Measurements from ENCODE around the gene SIK3.

The SIK3 gene

DNA sequence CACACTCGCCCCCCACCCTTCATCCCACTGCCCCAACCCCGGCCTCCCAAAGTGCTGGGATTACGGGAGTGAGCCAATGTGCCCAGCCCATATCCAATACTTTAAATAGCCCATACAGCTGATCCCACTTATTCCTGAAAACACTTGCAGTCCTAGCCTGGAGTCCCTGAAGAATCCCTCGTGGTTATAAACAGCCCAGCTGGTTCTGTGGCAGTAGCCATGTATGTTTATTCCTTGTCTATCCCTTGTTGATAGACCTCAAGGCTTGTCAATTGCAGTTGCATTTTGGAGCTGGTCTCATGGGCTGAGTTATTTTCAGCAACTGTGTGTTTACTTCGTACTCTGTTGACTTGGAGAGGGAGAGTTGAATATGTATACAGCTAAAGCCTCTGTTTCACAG lies 24.3 kb upstream of the SIK3 start:
- TF ChIP-seq TCF12 (IDR thresholded peaks at IDR 0.05; ENCODE audit: low read depth) = no peak
- TF ChIP-seq FOXM1 (IDR thresholded peaks at IDR 0.05; ENCODE audit: borderline replicate concordance, low read depth) = no peak
- TF ChIP-seq, protein P1, sequence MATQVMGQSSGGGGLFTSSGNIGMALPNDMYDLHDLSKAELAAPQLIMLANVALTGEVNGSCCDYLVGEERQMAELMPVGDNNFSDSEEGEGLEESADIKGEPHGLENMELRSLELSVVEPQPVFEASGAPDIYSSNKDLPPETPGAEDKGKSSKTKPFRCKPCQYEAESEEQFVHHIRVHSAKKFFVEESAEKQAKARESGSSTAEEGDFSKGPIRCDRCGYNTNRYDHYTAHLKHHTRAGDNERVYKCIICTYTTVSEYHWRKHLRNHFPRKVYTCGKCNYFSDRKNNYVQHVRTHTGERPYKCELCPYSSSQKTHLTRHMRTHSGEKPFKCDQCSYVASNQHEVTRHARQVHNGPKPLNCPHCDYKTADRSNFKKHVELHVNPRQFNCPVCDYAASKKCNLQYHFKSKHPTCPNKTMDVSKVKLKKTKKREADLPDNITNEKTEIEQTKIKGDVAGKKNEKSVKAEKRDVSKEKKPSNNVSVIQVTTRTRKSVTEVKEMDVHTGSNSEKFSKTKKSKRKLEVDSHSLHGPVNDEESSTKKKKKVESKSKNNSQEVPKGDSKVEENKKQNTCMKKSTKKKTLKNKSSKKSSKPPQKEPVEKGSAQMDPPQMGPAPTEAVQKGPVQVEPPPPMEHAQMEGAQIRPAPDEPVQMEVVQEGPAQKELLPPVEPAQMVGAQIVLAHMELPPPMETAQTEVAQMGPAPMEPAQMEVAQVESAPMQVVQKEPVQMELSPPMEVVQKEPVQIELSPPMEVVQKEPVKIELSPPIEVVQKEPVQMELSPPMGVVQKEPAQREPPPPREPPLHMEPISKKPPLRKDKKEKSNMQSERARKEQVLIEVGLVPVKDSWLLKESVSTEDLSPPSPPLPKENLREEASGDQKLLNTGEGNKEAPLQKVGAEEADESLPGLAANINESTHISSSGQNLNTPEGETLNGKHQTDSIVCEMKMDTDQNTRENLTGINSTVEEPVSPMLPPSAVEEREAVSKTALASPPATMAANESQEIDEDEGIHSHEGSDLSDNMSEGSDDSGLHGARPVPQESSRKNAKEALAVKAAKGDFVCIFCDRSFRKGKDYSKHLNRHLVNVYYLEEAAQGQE (IDR thresholded peaks at IDR 0.05; ENCODE audit: low read depth) = no peak
- no peak for TF ChIP-seq CEBPB (IDR thresholded peaks at IDR 0.05)
- TF ChIP-seq MAX (IDR thresholded peaks at IDR 0.05) = no peak
- no peak for TF ChIP-seq EGR1 (IDR thresholded peaks at IDR 0.05)
- no peak for TF ChIP-seq TEAD4 (IDR thresholded peaks at IDR 0.05)
- no peak for TF ChIP-seq ZBTB7A (IDR thresholded peaks at IDR 0.05; ENCODE audit: low read depth)

- TF ChIP-seq TCF12 (IDR thresholded peaks at IDR 0.05; ENCODE audit: low read depth) (no peak), CEBPB (IDR thresholded peaks at IDR 0.05) (no peak), EP300 (IDR thresholded peaks at IDR 0.05; ENCODE audit: borderline replicate concordance) (no peak), TEAD4 (IDR thresholded peaks at IDR 0.05) (no peak), EGR1 (IDR thresholded peaks at IDR 0.05) (no peak), CREB1 (IDR thresholded peaks at IDR 0.05; ENCODE audit: low read depth) (no peak), RAD21 (IDR thresholded peaks at IDR 0.05; ENCODE audit: low read depth) (no peak), FOXM1 (IDR thresholded peaks at IDR 0.05; ENCODE audit: borderline replicate concordance, low read depth) (no peak), ZBTB7A (IDR thresholded peaks at IDR 0.05; ENCODE audit: low read depth) (no peak), NFIC (IDR thresholded peaks at IDR 0.05) (no peak), YY1 (IDR thresholded peaks at IDR 0.05; ENCODE audit: low read depth) (no peak), TAF1 (IDR thresholded peaks at IDR 0.05; ENCODE audit: low read depth) (no peak), MAX (IDR thresholded peaks at IDR 0.05) (no peak)
- TF ChIP-seq, protein P2, sequence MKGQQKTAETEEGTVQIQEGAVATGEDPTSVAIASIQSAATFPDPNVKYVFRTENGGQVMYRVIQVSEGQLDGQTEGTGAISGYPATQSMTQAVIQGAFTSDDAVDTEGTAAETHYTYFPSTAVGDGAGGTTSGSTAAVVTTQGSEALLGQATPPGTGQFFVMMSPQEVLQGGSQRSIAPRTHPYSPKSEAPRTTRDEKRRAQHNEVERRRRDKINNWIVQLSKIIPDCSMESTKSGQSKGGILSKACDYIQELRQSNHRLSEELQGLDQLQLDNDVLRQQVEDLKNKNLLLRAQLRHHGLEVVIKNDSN (IDR thresholded peaks at IDR 0.05) = no peak
- TF ChIP-seq, protein P1 (IDR thresholded peaks at IDR 0.05; ENCODE audit: low read depth) = no peak
Observed at GRCh38 chr11:117121176-117121575, 22.9 kb upstream of the SIK3 start.

DNA sequence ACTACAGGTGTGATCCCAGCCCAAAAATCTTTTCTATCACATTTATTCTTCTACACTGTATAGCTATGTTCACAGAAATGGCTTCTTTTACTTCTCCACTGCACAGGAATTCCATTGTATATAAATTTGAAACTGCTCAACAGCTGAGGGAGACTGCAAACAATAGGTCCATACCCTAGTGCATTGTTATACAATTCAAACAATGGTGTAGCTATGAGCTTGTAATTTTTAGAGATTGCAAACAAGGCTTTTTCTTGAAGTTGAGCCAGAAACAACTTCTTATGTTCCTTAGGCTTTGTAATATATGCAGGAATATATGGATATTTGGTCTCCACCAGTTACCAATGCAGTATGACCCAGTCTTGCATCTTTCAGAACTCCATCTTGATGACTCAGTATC lies 19.5 kb upstream of the SIK3 start:
- TF ChIP-seq CEBPB (IDR thresholded peaks at IDR 0.05) (no peak), MAX (IDR thresholded peaks at IDR 0.05) (no peak), TEAD4 (IDR thresholded peaks at IDR 0.05) (no peak), RAD21 (IDR thresholded peaks at IDR 0.05; ENCODE audit: low read depth) (no peak), YY1 (IDR thresholded peaks at IDR 0.05; ENCODE audit: low read depth) (no peak), EP300 (IDR thresholded peaks at IDR 0.05; ENCODE audit: borderline replicate concordance) (no peak), TCF12 (IDR thresholded peaks at IDR 0.05; ENCODE audit: low read depth) (no peak), CREB1 (IDR thresholded peaks at IDR 0.05; ENCODE audit: low read depth) (no peak), FOXM1 (IDR thresholded peaks at IDR 0.05; ENCODE audit: borderline replicate concordance, low read depth) (no peak), ZBTB7A (IDR thresholded peaks at IDR 0.05; ENCODE audit: low read depth) (no peak), TAF1 (IDR thresholded peaks at IDR 0.05; ENCODE audit: low read depth) (no peak), NFIC (IDR thresholded peaks at IDR 0.05) (no peak), EGR1 (IDR thresholded peaks at IDR 0.05) (no peak)
- TF ChIP-seq, protein P1 (IDR thresholded peaks at IDR 0.05; ENCODE audit: low read depth) = no peak
- TF ChIP-seq, protein P2 (IDR thresholded peaks at IDR 0.05) = no peak

DNA sequence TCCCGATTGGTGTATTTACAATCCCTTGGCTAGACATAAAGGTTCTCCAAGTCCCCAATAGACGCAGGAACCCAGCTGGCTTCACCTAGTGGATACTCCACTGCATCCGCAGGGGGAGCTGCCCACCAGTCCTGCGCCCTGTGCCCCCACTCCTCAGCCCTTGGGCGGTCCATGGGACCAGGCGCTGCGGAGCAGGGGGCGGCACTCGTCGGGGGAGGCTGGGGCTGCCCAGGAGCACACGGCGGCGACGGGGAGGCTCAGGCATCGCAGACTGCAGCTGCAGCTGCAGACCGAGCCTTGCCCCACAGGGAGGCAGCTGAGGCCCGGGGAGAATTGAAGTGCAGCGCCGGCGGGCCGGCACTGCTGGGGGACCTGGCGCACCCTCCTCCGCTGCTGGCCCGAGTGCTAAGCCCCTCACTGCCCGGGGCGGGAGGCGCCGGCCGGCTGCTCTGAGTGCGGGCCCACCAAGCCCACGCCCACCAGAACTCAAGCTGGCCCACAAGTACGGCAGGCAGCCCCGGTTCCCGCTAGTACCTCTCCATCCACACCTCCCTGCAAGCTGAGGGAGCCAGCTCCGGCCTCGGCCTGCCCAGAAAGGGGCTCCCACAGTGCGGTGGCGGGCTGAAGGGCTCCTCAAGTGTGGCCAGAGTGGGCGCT lies 12.2 kb upstream of the SIK3 start:
- TF ChIP-seq TAF1 (IDR thresholded peaks at IDR 0.05; ENCODE audit: low read depth) (no peak), EP300 (IDR thresholded peaks at IDR 0.05; ENCODE audit: borderline replicate concordance) (no peak), YY1 (IDR thresholded peaks at IDR 0.05; ENCODE audit: low read depth) (no peak), NFIC (IDR thresholded peaks at IDR 0.05) (no peak), CREB1 (IDR thresholded peaks at IDR 0.05; ENCODE audit: low read depth) (no peak), MAX (IDR thresholded peaks at IDR 0.05) (no peak), EGR1 (IDR thresholded peaks at IDR 0.05) (no peak), ZBTB7A (IDR thresholded peaks at IDR 0.05; ENCODE audit: low read depth) (no peak), FOXM1 (IDR thresholded peaks at IDR 0.05; ENCODE audit: borderline replicate concordance, low read depth) (no peak), RAD21 (IDR thresholded peaks at IDR 0.05; ENCODE audit: low read depth) (no peak), TCF12 (IDR thresholded peaks at IDR 0.05; ENCODE audit: low read depth) (no peak), CEBPB (IDR thresholded peaks at IDR 0.05) (no peak)
- TF ChIP-seq, protein P1 (IDR thresholded peaks at IDR 0.05; ENCODE audit: low read depth) = no peak
- TF ChIP-seq, protein P2 (IDR thresholded peaks at IDR 0.05) = no peak
